DMS79 (cell line): ENCODE measurements around the gene LRP2.
A peak's percentile ranks its signal among the peaks of the same experiment; 100 is the strongest.

Source experiments
- DNase-seq: peaks from one replicate; lab custom pipeline; 2025; lab: John Stamatoyannopoulos, UW

LRP2 gene

GRCh38 chr2:169119851-169120250 lies 242.5 kb downstream of the LRP2 start:
- DNase-seq, result no peak

GRCh38 chr2:169119123-169119760 lies 243.1 kb downstream of the LRP2 start:
- no peak for DNase-seq

- peak; percentile 57 for DNase-seq
Observed at GRCh38 chr2:169118060-169118459, 244.3 kb downstream of the LRP2 start.

GRCh38 chr2:169116993-169117392 lies 245.3 kb downstream of the LRP2 start:
- no peak for DNase-seq

GRCh38 chr2:169116327-169116726 lies 246.0 kb downstream of the LRP2 start:
- no peak for DNase-seq

- DNase-seq, result no peak
Observed at GRCh38 chr2:169114056-169114455, 248.3 kb downstream of the LRP2 start.

GRCh38 chr2:169112841-169113240 lies 249.5 kb downstream of the LRP2 start:
- no peak for DNase-seq

- DNase-seq, result no peak
Observed at GRCh38 chr2:169110916-169111315, 251.4 kb downstream of the LRP2 start.

- DNase-seq, result no peak
Observed at GRCh38 chr2:169110419-169110818, 251.9 kb downstream of the LRP2 start.

- peak; percentile 47 for DNase-seq
Observed at GRCh38 chr2:169109502-169110409, 252.6 kb downstream of the LRP2 start.

GRCh38 chr2:169108099-169108884 lies 254.0 kb downstream of the LRP2 start:
- DNase-seq, result no peak

GRCh38 chr2:169107645-169108044 lies 254.7 kb downstream of the LRP2 start:
- DNase-seq, result no peak

- DNase-seq, result no peak
Observed at GRCh38 chr2:169106563-169107545, 255.5 kb downstream of the LRP2 start.

GRCh38 chr2:169106134-169106533 lies 256.2 kb downstream of the LRP2 start:
- no peak for DNase-seq

- DNase-seq, result no peak
Observed at GRCh38 chr2:169105476-169105875, 256.9 kb downstream of the LRP2 start.

GRCh38 chr2:169104848-169105247 lies 257.5 kb downstream of the LRP2 start:
- DNase-seq, result no peak

GRCh38 chr2:169095621-169096105 lies 266.7 kb downstream of the LRP2 start:
- no peak for DNase-seq

- no peak for DNase-seq
Observed at GRCh38 chr2:169094676-169095075, 267.7 kb downstream of the LRP2 start.

GRCh38 chr2:169093535-169093934 lies 268.8 kb downstream of the LRP2 start:
- no peak for DNase-seq

- DNase-seq, result no peak
Observed at GRCh38 chr2:169091761-169092519, 270.4 kb downstream of the LRP2 start.
